RWPE2 (cell line): Measurements from ENCODE around the gene GANC.

ENCODE experiments used
- ATAC-seq: fragments of 200-7000 bp; cut with Tn5 transposase; 3 replicates; pipeline ENCODE4 v1.9.1; 2021; ENCODE audit warnings: low read depth
- DNase-seq: peaks from one replicate; pipeline ENCODE4 v3.0.0-alpha.2; 2020; ENCODE audit warnings: low spot score
- H3K27ac ChIP-seq: fragments of 450-650 bp; 2 replicates; pipeline ENCODE4 v1.5.1; 2017; ENCODE audit warnings: mild to moderate bottlenecking; ENCODE audit not compliant: poor library complexity, severe bottlenecking
- H3K27me3 ChIP-seq: fragments of 250-450 bp; sonication (Bioruptor Pico); 2 replicates; pipeline ENCODE4 v1.5.1; 2021; ENCODE audit warnings: mild to moderate bottlenecking, moderate library complexity; ENCODE audit not compliant: insufficient read depth, poor library complexity, severe bottlenecking
- H3K36me3 ChIP-seq: fragments of 250-450 bp; sonication (Bioruptor Pico); 2 replicates; pipeline ENCODE4 v1.5.1; 2020; ENCODE audit warnings: low read depth, mild to moderate bottlenecking, moderate library complexity
- H3K4me1 ChIP-seq: fragments of 250-450 bp; sonication (Bioruptor Pico); 2 replicates; pipeline ENCODE4 v1.5.1; 2021; ENCODE audit warnings: mild to moderate bottlenecking, moderate library complexity; ENCODE audit not compliant: insufficient read depth, poor library complexity, severe bottlenecking
- H3K4me3 ChIP-seq: fragments of 250-450 bp; sonication (Bioruptor Pico); 2 replicates; pipeline ENCODE4 v1.5.1; 2021; ENCODE audit warnings: mild to moderate bottlenecking, moderate library complexity; ENCODE audit not compliant: severe bottlenecking
- H3K9me3 ChIP-seq: fragments of 250-450 bp; sonication (Bioruptor Pico); 2 replicates; pipeline ENCODE4 v1.5.1; 2021; ENCODE audit warnings: mild to moderate bottlenecking, moderate library complexity; ENCODE audit not compliant: severe bottlenecking
- TF ChIP-seq, protein P1 (sequence below): fragments of 450-650 bp; IDR thresholded peaks from one replicate; pipeline ENCODE4 v1.5.1; 2017; ENCODE audit warnings: mild to moderate bottlenecking, moderate library complexity; ENCODE audit not compliant: poor library complexity, severe bottlenecking

GANC gene

DNA sequence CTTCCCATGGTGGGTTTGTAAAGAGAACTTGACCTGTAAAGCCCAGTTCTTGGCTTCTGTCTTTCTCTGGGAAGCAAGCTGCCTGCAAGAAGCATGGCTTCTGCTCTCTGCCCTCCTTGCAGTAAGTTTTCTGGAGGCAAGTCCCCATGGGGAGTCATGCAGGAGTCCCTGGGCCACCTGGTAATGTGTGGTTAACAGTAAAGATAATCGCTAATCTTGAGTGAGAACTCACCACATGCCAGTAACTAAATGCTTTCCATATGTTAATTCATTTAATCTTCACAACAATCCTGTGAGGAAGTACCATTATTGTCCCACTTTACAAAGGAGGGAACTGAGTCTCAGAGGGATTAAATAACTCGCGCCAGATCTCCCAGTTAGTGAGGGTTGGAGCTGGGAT is 90.5 kb downstream of the GANC start:
- Histone ChIP-seq H3K27me3 (no peaks in the 10 kb centered on the region), H3K4me3 (no peak overlapping the region), H3K4me1 (peaks cover 4% of the 10 kb centered on the region), H3K9me3 (no peaks in the 10 kb centered on the region), H3K36me3 (no peaks in the 10 kb centered on the region), H3K27ac (no peak overlapping the region)
- TF ChIP-seq, protein P1, sequence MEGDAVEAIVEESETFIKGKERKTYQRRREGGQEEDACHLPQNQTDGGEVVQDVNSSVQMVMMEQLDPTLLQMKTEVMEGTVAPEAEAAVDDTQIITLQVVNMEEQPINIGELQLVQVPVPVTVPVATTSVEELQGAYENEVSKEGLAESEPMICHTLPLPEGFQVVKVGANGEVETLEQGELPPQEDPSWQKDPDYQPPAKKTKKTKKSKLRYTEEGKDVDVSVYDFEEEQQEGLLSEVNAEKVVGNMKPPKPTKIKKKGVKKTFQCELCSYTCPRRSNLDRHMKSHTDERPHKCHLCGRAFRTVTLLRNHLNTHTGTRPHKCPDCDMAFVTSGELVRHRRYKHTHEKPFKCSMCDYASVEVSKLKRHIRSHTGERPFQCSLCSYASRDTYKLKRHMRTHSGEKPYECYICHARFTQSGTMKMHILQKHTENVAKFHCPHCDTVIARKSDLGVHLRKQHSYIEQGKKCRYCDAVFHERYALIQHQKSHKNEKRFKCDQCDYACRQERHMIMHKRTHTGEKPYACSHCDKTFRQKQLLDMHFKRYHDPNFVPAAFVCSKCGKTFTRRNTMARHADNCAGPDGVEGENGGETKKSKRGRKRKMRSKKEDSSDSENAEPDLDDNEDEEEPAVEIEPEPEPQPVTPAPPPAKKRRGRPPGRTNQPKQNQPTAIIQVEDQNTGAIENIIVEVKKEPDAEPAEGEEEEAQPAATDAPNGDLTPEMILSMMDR: no peak
- no peak for DNase-seq
- no peak for ATAC-seq

DNA sequence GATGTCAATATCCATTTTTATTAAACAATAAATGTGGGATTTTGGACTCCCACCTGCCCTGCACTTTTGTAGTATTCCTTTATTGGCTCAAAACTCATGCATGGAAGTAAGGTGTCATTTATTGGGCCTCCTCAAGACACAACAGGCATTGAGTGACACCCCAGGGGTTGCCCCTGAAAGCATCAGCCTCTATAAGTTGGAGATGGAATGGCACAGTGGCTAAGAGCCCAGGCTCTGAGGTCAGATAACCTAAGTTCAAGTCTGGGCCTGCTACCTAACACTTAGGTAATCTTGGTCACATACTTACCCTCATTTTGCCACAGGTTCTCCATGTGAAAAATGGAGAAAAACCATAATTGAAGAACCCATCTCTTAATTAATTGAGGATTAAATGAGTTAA is 90.9 kb downstream of the GANC start:
- TF ChIP-seq, protein P1: no peak
- H3K27me3 ChIP-seq: no peaks in the 10 kb centered on the region
- no peak overlapping the region for H3K27ac ChIP-seq
- no peak for DNase-seq
- H3K9me3 ChIP-seq: no peaks in the 10 kb centered on the region
- H3K4me3 ChIP-seq: no peak overlapping the region
- H3K4me1 ChIP-seq: peaks cover 4% of the 10 kb centered on the region
- ATAC-seq: no peak
- H3K36me3 ChIP-seq: no peaks in the 10 kb centered on the region

DNA sequence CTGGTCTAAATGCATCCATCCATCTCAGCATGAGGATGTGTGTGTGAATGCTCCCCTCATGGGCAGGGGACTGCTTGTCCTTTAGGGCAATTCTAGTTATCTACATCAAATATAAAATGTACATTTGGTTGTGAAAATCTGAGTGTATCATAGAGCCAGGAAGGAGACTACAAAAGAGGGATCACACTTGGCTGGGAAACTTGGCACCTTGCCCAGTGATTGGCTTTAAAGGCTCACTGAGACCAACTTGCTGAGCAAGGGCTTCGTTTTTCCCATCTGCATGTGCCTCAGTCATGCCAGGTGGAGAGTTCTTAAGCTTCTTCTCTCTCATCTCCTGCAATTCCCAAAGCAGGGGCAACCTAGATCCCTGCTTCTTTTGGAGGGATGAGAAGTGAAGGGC is 91.5 kb downstream of the GANC start:
- no peak overlapping the region for H3K27ac ChIP-seq
- ATAC-seq (peak; percentile 40; the same call in 1 of the 3 replicates), DNase-seq (no peak)
- no peaks in the 10 kb centered on the region for H3K36me3 ChIP-seq
- no peaks in the 10 kb centered on the region for H3K27me3 ChIP-seq
- TF ChIP-seq, protein P1: no peak
- H3K9me3 ChIP-seq: no peaks in the 10 kb centered on the region
- peaks cover 4% of the 10 kb centered on the region for H3K4me1 ChIP-seq
- no peak overlapping the region for H3K4me3 ChIP-seq

- TF ChIP-seq, protein P1: no peak
- Histone ChIP-seq H3K9me3 (no peaks in the 10 kb centered on the region), H3K27ac (no peak overlapping the region), H3K4me1 (peaks cover 4% of the 10 kb centered on the region), H3K27me3 (no peaks in the 10 kb centered on the region), H3K4me3 (no peak overlapping the region), H3K36me3 (no peaks in the 10 kb centered on the region)
- DNase-seq: no peak
- no peak for ATAC-seq
These were observed 93.0 kb downstream of the GANC start for GRCh38 chr15:42365921-42366550.

- Histone ChIP-seq H3K9me3 (no peaks in the 10 kb centered on the region), H3K27me3 (no peaks in the 10 kb centered on the region)
- TF ChIP-seq, protein P1: no peak
These were observed 94.0 kb downstream of the GANC start for GRCh38 chr15:42367041-42367440.

More at GRCh38 chr15:42367041-42367440, 94.0 kb downstream of the GANC start:
- H3K4me3 ChIP-seq: no peak overlapping the region
- no peaks in the 10 kb centered on the region for H3K36me3 ChIP-seq
- ATAC-seq (no peak), DNase-seq (no peak)
- no peak overlapping the region for H3K27ac ChIP-seq
- peaks cover 4% of the 10 kb centered on the region for H3K4me1 ChIP-seq
